ENCODE data around the gene CCDC197.

DNA sequence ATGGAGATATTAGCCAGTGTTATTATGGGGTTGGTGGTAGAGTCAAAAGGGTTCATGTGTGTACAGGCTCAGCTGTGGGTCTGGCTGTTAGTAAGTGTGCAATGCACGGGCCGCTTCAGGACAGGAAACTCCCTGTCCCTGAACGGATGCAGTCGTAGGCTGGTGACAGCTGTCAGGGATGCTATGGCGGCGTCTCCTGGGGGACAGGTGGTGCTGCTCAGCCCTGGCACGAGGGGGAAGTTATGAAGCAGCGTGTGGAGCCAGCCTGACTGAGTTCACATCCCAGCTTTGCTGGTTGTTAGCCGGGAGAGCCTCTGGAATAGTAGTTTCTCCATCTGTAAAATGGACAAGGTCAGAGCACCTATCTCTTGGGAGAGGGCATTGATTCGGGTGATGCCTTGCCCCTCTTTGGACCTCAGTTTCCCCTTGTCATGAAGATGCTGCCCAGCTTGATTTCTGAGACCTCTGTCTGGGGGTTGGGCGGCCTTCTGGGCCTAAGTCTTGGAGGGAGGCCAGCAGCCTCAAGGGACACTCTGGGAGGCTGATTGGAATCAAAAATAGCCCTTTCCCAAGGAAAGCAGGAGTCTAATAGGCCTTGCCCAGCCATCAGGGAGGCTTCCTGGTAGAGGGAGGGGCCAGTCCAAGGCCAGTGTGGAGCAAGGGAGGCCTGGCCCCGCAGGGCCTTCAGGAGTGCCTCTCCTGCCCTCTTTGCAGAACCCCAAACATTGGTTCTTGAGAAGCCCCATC is 27.8 kb upstream of the CCDC197 start:
- no peak for TF ChIP-seq RAD21 (IDR thresholded peaks at IDR 0.05; ENCODE audit: low read depth)
- TF ChIP-seq FOXM1 (IDR thresholded peaks at IDR 0.05; ENCODE audit: borderline replicate concordance, low read depth), result no peak
- no peak for TF ChIP-seq TAF1 (IDR thresholded peaks at IDR 0.05; ENCODE audit: low read depth)
- TF ChIP-seq TCF12 (IDR thresholded peaks at IDR 0.05; ENCODE audit: low read depth), result no peak
- TF ChIP-seq TEAD4 (IDR thresholded peaks at IDR 0.05), result no peak
- no peak for TF ChIP-seq ZBTB7A (IDR thresholded peaks at IDR 0.05; ENCODE audit: low read depth)
- TF ChIP-seq, protein P1, sequence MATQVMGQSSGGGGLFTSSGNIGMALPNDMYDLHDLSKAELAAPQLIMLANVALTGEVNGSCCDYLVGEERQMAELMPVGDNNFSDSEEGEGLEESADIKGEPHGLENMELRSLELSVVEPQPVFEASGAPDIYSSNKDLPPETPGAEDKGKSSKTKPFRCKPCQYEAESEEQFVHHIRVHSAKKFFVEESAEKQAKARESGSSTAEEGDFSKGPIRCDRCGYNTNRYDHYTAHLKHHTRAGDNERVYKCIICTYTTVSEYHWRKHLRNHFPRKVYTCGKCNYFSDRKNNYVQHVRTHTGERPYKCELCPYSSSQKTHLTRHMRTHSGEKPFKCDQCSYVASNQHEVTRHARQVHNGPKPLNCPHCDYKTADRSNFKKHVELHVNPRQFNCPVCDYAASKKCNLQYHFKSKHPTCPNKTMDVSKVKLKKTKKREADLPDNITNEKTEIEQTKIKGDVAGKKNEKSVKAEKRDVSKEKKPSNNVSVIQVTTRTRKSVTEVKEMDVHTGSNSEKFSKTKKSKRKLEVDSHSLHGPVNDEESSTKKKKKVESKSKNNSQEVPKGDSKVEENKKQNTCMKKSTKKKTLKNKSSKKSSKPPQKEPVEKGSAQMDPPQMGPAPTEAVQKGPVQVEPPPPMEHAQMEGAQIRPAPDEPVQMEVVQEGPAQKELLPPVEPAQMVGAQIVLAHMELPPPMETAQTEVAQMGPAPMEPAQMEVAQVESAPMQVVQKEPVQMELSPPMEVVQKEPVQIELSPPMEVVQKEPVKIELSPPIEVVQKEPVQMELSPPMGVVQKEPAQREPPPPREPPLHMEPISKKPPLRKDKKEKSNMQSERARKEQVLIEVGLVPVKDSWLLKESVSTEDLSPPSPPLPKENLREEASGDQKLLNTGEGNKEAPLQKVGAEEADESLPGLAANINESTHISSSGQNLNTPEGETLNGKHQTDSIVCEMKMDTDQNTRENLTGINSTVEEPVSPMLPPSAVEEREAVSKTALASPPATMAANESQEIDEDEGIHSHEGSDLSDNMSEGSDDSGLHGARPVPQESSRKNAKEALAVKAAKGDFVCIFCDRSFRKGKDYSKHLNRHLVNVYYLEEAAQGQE (IDR thresholded peaks at IDR 0.05; ENCODE audit: low read depth), result no peak
- no peak for TF ChIP-seq USF1 (IDR thresholded peaks at IDR 0.05)
- TF ChIP-seq CREB1 (IDR thresholded peaks at IDR 0.05; ENCODE audit: low read depth), result no peak
- TF ChIP-seq NFIC (IDR thresholded peaks at IDR 0.05), result no peak
- TF ChIP-seq, protein P2, sequence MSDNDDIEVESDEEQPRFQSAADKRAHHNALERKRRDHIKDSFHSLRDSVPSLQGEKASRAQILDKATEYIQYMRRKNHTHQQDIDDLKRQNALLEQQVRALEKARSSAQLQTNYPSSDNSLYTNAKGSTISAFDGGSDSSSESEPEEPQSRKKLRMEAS (IDR thresholded peaks at IDR 0.05), result no peak
- TF ChIP-seq EP300 (IDR thresholded peaks at IDR 0.05; ENCODE audit: borderline replicate concordance), result no peak
- TF ChIP-seq YY1 (IDR thresholded peaks at IDR 0.05; ENCODE audit: low read depth), result no peak
- TF ChIP-seq CEBPB (IDR thresholded peaks at IDR 0.05), result no peak
